Epidermal melanocyte (primary cell): Measurements from ENCODE around the gene LDLRAD2.
"Not testable (repeated sequence)": the region's sequence is repeated elsewhere in the genome, so short reads cannot be mapped to it uniquely, and the experiment has no call there.

Experiments used
- DNase-seq: peaks from one replicate; pipeline ENCODE4 v3.0.0; 2011; ENCODE audit warnings: low spot score; ENCODE audit not compliant: insufficient read length

Gene LDLRAD2

DNA sequence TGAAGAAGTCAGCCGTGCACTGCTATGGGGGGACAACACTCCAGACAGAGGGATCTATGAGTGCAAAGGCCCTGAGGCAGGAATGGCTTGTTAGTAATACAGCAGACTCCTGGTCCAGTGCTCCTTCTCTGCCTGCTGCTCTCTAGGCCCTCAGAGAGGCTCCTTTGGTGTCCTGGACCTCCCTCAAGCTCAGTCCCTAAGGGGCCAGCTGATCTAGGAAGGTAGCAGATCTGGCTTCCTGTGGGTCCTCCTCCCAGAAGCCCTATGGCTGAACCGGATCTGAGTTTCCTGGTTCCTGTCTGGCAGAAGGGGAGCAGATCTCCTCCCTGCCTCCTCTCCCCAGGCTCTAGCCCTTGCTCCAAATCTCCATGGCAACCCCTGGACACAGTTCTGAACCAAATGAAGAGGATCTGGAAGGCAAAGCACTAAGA is at the start of gene LDLRAD2:
LDLRAD2 (plus strand) TSS at position 391 of the 431 bp plus-strand sequence. CDS start 187 bp downstream, outside the sequence.
- peak; percentile 17 for DNase-seq

DNA sequence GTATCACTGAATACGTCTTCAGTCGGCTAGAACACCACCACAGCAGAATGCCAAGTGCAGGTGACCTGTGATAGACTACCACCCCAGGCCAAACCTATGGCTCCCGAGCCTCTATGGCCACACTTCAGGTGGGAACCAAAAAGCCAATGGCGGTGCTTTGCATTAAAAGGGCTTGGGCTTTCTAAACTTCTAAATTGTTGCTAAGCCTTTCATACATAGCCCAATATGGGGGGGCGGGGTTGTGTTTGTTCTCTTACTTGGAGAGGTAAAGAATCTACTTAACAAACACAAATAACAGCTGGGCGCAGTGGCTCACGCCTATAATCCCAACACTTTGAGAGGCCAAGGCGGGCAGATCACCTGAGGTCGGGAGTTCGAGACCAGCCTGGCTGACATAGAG is 48.8 kb upstream of the LDLRAD2 start:
- DNase-seq, result no peak

DNA sequence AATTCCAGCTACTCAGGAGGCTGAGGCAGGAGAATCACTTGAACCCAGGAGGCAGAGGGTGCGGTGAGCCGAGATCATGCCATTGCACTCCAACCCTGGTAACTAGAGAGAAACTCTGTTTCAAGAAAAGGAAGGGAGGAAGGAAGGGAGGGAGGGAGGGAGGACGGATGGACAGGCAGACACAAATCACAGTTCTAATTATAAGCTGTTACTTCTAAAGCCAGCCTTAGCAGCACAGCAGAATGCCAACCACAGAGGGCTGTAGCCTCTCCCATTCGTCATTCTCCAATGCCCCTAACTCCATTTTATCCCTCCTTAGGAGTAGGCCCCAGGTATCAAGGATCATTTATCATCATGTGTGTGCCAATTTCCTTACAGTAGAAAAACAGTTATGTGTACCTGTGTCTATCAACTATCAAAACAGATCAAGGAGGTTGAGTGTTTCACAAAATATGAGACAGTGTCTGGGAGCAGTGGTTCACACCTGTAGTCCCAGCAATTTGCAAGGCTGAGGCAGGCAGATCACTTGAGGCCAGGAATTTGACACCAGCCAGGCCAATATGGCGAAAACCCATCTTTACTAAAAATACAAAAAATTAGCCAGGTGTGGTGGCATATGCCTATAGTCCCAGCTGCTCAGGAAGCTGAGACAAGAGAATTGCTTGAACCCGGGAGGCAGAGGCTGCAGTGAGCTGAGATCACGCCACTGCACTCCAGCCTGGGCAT is 48.2 kb upstream of the LDLRAD2 start:
- no peak for DNase-seq

- DNase-seq, result peak; percentile 57
Measured at GRCh38 chr1:21764615-21765423, 47.2 kb upstream of the LDLRAD2 start.

DNA sequence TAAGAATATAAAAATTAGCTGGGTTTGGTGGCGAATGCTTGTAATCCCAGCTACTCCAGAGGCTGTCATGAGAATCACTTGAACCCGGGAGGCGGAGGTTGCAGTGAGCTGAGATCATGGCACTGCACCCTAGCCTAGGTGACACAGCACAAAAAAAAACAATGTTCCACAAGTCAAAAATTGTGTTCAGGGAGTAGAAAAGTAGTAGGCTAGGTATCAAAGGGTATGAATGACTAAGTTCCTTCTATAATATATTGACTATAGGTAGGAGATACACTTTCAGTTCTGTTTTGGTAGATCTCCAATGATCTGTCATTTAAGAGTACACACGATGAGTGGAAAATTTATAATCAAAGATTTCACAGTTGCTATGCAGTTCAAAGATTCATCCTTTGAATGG is 45.9 kb upstream of the LDLRAD2 start:
- DNase-seq, result no peak

DNA sequence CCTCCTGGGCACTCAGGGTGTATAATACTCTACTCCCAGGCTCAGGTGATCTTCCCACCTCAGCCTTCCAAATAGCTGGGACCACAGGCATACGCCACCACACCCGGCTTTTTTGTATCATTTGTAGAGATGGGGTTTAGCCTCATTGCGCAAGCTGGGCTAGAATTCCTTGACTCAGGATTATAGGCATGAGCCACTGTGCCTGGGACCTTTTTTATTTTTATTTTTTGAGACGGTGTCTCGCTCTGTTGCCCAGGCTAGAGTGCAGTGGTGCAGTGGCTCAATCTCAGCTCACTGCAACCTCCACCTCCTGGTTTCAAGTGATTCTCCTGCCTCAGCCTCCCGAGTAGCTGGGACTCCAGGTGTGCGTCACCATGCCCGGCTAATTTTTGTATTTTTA is 45.0 kb upstream of the LDLRAD2 start:
- DNase-seq, result not testable (repeated sequence)

DNA sequence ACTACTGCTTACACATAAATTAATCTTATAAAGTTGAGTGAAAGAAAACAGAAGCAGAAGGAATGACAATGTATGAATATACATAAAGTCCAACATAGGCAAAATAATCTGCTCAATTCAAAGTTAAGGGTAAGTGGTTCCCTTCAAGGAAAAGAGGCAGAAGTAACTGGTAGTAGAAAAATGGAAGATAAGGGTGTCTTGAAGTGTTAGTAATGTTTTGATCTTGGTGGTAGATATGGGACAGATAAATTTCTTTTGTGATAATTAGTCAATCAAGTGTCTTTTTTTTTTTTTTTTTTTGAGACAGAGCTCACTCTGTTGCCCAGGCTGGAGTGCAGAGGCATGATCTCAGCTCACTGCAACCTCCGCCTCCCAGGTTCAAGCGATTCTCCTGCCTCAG is 41.9 kb upstream of the LDLRAD2 start:
- no peak for DNase-seq

DNA sequence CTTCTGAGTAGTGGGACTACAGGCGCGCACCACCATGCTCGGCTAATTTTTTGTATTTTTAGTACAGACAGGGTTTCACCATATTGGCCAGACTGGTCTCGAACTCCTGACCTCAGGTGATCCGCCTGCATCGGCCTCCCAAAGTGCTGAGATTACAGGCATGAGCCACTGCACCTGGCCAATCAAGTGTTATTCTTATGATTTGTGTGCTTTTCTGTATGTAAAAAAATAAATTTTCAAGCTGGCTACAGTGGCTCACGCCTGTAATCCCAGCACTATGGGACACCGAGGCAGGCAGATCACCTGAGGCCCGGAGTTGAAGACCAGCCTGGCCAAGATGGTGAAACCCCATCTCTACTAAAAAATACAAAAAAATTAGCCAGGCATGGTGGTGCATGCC is 41.5 kb upstream of the LDLRAD2 start:
- DNase-seq, result not testable (repeated sequence)

DNA sequence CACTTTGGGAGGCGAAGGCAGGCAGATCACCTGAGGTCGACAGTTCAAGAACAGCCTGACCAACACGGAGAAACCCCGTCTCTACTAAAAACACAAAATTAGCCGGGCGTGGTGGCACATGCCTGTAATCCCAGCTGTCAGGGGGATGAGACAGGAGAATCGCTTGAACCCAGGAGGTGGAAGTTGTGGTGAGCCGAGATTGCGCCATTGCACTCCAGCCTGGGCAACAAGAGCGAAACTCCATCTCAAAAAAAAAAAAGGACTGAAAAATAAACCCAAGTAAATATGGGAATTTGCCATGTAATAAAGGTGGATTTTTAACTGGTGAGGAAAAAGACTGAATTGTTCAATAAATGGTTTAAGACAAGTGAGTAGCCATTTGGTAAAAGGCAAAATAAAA is 40.4 kb upstream of the LDLRAD2 start:
- not testable (repeated sequence) for DNase-seq

DNA sequence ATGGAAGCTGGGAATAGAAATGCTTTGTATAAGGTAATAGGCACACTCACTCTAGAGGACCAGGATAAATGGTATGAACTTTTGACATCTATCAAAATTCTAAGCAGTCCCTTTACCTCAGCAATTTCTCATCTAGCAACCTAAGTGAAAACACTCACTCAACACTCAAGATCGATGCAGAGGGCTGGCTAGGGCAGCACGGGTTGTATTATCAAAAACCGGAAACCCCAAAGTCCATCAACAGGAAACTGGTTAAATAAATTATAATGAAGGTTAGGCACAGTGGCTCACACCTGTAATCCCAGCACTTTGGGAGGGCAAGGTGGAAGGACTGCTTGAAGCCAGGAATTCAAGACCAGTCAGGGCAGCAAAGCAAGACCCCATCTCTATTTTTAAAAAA is 38.5 kb upstream of the LDLRAD2 start:
- DNase-seq, result no peak

DNA sequence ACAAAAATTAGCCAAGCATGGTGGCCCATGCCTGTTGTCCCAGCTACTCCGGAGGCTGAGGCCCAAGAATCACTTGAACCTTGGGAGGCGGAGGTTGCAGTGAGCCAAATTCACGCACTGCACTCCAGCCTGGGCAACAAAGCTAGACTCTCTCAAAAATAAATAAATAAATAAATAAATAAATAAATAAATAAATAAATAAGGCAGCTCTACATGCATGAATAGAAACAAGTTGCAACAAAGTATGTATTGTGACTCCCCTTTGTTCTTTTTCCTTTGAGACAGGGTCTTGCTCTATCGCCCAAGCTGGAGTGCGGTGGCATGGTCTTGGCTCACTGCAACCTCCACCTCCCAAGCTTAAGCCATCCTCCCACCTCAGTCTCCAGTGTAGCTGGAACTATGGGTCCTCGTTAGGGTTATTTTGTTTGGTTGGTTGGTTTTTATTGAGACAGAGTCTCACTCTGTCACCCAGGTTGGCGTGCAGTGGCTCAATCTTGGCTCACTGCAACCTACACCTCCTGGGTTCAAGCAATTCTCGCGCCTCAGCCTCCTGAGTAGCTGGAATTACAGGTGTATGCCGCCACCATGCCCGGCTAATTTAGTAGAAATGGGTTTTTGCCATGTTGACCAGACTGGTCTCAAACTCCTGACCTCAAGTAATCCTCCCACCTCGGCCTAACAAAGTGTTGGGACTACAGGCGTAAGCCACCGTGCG is 37.1 kb upstream of the LDLRAD2 start:
- DNase-seq, result no peak

- no peak for DNase-seq
Measured at GRCh38 chr1:21775550-21775914, 36.5 kb upstream of the LDLRAD2 start.

DNA sequence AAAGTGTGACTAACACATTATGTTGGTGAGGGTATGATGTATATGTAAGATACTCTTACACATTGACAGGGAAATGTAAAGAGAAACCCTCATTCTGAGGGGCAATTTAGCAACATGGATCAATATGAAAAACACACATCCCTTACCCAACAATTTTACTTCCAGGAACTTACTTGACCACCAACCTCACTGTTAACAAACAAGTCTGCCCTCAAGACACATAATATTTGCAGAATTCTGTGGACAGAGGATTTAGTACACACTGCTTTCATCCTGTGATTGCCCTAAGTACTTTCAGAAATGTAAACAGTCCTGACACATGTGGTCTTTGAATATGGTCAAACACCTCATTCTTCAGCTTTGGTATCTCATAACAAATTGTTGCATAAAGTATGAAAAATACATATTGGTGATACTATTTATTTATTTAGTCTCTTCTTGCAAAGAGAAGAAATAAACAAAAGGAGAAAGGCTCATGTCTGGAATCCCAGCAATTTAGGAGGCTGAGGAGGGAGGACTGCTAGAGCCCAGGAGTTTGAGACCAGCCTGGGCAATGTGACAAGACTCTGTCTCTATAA is 36.0 kb upstream of the LDLRAD2 start:
- no peak for DNase-seq

DNA sequence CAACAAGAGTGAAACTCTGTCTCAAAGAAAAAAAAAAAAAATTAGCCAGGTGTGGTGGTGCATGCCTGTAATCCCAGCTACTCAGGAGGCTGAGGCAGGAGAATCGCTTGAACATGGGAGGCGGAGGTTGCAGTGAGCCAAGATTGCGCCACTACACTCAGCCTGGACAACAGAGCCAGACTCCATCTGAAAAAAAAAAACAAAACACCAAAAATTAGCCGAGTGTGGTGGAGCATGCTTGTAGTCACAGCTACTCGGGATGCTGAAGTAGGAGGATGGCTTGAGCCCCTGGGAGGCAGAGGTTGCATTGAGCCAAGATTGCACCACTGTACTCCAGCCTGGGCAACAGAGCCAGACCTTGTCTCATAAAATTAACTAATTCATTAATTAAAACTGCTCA is 35.1 kb upstream of the LDLRAD2 start:
- DNase-seq, result not testable (repeated sequence)

DNA sequence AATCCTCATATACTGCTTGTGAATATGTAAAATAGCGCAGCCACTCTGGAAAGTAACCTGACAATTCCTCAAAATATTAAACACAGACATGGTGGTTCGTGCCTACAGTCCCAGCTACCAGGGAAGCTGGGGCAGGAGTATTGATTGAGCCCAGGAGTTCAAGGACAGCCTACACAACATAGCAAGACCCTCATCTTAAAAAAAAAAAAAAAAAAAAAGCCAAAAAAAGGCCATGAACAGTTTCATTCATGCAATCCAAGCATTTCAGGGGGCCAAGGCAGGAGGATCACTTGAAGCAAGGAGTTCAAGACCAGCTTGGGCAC is 33.7 kb upstream of the LDLRAD2 start:
- DNase-seq, result no peak

DNA sequence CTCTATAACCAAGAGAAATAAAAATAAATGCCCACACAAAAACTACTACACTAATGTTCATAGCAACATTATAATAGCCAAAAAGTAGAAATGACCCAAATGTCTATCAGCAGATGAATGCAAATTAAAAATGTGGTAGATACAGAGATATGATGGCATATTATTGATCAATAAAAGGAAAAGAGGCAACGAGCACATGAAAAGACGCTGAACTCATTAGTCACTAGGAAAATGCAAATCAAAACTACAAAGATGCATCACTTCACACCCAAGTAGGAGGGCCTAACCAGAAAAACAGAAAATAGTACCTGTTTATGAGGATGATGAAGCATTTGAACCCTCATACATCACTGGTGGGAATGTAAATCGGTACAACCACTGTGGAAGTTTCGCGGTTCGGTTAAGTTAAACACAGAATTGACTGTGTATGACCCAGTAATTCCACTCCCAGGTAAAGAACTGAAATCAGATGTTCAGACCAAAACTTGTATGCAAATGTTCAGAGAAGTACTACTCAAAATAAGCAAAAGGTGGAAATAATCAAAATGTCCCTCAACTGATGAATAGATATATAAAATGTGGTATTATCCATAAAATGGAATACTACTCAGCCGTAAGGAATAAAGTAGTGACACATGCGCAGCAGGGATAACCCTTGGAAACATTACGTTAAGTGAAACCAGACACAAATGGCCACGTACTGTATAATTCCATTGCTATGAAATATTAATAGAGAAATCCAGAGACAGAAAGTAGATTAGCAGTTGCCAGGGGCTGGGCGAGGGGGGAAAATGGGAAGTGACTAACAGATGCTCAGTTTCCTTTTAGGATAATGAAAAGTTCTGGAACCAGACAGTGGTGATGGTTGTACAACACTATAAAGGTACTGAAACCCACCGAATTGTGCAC is 32.2 kb upstream of the LDLRAD2 start:
- no peak for DNase-seq

GRCh38 chr1:21781815-21782348 is 30.2 kb upstream of the LDLRAD2 start:
- DNase-seq, result no peak

- DNase-seq, result no peak
Measured at GRCh38 chr1:21782349-21782867, 29.7 kb upstream of the LDLRAD2 start.

DNA sequence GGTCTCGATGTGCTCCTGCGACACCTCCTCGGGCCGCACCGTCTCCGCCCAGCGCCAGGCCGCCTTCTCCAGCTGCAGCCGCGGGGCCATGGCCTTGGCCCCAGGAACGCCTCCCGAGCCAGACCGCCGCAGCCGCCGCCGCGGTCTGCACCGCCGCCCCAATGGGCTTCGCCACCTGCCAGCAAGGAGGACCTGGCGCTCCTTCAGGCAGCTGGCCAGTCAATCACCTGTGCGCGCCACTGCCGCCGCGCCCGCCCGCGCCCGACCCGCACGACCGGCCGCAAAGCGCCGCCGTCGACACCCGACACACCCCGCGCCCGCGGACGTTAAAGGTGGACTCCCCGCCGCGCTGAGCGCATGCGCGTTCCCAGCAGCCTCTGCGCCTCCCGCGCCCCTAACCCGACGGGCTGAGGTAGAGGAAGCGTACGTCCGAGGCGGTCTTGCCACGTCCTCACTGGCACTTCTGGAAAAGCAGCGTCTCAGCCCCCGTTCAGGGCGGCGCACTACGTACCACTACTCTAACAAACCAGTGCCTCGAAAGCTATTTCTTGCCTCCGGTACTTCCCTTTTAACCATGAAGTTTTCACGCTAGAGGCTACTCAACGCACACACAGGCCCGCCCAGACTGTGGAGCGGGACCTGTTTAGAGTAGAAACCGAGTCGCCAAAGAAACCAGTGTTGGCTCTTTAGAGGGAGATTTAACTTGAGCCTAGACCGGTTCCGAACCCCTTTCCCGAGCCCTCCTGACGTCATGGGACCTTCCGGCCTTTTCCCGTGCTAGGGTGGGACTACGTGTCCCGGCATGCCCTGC is 29.0 kb upstream of the LDLRAD2 start, which contains the start of gene USP48:
USP48 (minus strand) TSS at position 282 of the 811 bp plus-strand sequence; CDS start at position 90, 192 bp downstream.
- DNase-seq, result peak; percentile 70
